ENCODE data around the gene LRRC27.
A peak's percentile ranks its signal among the peaks of the same experiment; 100 is the strongest.

The LRRC27 gene

GRCh38 chr10:132339276-132339675 lies 7.3 kb downstream of the LRRC27 start:
- DNase-seq, result no peak

- DNase-seq, result no peak
Measured at GRCh38 chr10:132341017-132341416, 9.0 kb downstream of the LRRC27 start.

GRCh38 chr10:132341781-132342180 lies 9.8 kb downstream of the LRRC27 start:
- no peak for DNase-seq

GRCh38 chr10:132342553-132342952 lies 10.6 kb downstream of the LRRC27 start:
- DNase-seq, result no peak

- no peak for DNase-seq
Measured at GRCh38 chr10:132344386-132344785, 12.4 kb downstream of the LRRC27 start.

- DNase-seq, result no peak
Measured at GRCh38 chr10:132345345-132345744, 13.4 kb downstream of the LRRC27 start.

GRCh38 chr10:132346806-132347205 lies 14.8 kb downstream of the LRRC27 start:
- no peak for DNase-seq

GRCh38 chr10:132347211-132347930 lies 15.4 kb downstream of the LRRC27 start:
- no peak for DNase-seq

GRCh38 chr10:132347931-132348267 lies 15.9 kb downstream of the LRRC27 start:
- no peak for DNase-seq

- no peak for DNase-seq
Measured at GRCh38 chr10:132349766-132350165, 17.8 kb downstream of the LRRC27 start.

- DNase-seq, result no peak
Measured at GRCh38 chr10:132350391-132350790, 18.4 kb downstream of the LRRC27 start.

GRCh38 chr10:132350946-132351345 lies 19.0 kb downstream of the LRRC27 start:
- DNase-seq, result no peak

GRCh38 chr10:132351611-132352010 lies 19.6 kb downstream of the LRRC27 start:
- DNase-seq, result no peak

- peak; percentile 78 for DNase-seq
Measured at GRCh38 chr10:132352462-132353308, 20.7 kb downstream of the LRRC27 start.

- no peak for DNase-seq
Measured at GRCh38 chr10:132353456-132354355, 21.7 kb downstream of the LRRC27 start.

- DNase-seq, result no peak
Measured at GRCh38 chr10:132354356-132355094, 22.5 kb downstream of the LRRC27 start.

- DNase-seq, result no peak
Measured at GRCh38 chr10:132355297-132355696, 23.3 kb downstream of the LRRC27 start.

- no peak for DNase-seq
Measured at GRCh38 chr10:132355754-132356153, 23.8 kb downstream of the LRRC27 start.

- DNase-seq, result no peak
Measured at GRCh38 chr10:132356621-132357195, 24.7 kb downstream of the LRRC27 start.

GRCh38 chr10:132357286-132358058 lies 25.5 kb downstream of the LRRC27 start:
- no peak for DNase-seq

GRCh38 chr10:132359305-132360040 lies 27.5 kb downstream of the LRRC27 start:
- DNase-seq, result peak; percentile 7
